Measurements from ENCODE around the gene GGA1.

DNA sequence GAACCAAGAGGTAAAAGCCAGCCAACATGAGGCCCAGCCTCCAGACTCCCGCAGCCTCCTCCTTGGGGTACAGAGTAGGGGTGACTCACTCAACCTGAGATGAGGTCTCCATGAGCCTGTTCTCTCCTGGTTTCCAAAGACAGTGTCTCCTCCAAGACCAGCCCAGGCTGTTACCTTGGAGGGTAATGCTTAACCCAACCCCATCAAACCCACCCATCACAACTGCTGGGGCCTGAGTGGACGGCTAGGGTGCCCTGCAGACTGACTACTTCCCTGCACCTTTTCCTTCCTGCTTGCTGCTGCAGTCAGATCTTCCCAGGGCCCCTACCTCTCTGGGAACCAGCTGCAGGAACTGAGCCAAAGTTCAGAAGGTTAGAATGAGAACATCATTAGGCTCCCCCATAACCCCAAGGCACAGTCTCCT is 72.4 kb downstream of the GGA1 start:
- TF ChIP-seq POLR2AphosphoS5 (IDR thresholded peaks at IDR 0.05) (no peak), POLR2A (IDR thresholded peaks at IDR 0.05) (no peak)
- TF ChIP-seq, protein P1, sequence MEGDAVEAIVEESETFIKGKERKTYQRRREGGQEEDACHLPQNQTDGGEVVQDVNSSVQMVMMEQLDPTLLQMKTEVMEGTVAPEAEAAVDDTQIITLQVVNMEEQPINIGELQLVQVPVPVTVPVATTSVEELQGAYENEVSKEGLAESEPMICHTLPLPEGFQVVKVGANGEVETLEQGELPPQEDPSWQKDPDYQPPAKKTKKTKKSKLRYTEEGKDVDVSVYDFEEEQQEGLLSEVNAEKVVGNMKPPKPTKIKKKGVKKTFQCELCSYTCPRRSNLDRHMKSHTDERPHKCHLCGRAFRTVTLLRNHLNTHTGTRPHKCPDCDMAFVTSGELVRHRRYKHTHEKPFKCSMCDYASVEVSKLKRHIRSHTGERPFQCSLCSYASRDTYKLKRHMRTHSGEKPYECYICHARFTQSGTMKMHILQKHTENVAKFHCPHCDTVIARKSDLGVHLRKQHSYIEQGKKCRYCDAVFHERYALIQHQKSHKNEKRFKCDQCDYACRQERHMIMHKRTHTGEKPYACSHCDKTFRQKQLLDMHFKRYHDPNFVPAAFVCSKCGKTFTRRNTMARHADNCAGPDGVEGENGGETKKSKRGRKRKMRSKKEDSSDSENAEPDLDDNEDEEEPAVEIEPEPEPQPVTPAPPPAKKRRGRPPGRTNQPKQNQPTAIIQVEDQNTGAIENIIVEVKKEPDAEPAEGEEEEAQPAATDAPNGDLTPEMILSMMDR (IDR thresholded peaks at IDR 0.05) = no peak

Data from prostate gland (tissue), 2 donors.